ENCODE measurements around the gene RAB40B. TPM values are rescaled to one million over a fixed set of nuclear protein-coding genes. Genes with fewer than 3 reads are reported as not detected.
"Not testable (repeated sequence)": the region's sequence is repeated elsewhere in the genome, so short reads cannot be mapped to it uniquely, and the experiment has no call there.

RAB40B gene
- 10 to 100 TPM; 17.9 to 22.1 (median 19.4) TPM for polyA plus RNA-seq (ENCODE audit: insufficient read length in 4 of 4)

- DNase-seq (ENCODE audit: low read depth in 4 of 4, low spot score in 3 of 4), result peak; percentile 94 to 96 (median 95)
Measured at GRCh38 chr17:82698065-82698973, at the start of gene RAB40B. Gene RAB40B, minus strand, starts transcription at chr17:82698698. Its CDS starts 102 bp downstream, at chr17:82698596.

- no peak for DNase-seq (ENCODE audit: low read depth in 4 of 4, low spot score in 3 of 4)
Measured at GRCh38 chr17:82745524-82745923, 47.0 kb upstream of the RAB40B start.

GRCh38 chr17:82744736-82745135 is 46.2 kb upstream of the RAB40B start:
- DNase-seq (ENCODE audit: low read depth in 4 of 4, low spot score in 3 of 4), result not testable (repeated sequence)

- DNase-seq (ENCODE audit: low read depth in 4 of 4, low spot score in 3 of 4), result no peak
Measured at GRCh38 chr17:82743344-82744219, 45.1 kb upstream of the RAB40B start.

- DNase-seq (ENCODE audit: low read depth in 4 of 4, low spot score in 3 of 4), result no peak
Measured at GRCh38 chr17:82740906-82741759, 42.6 kb upstream of the RAB40B start.

- DNase-seq (ENCODE audit: low read depth in 4 of 4, low spot score in 3 of 4), result no peak
Measured at GRCh38 chr17:82737967-82738877, 39.7 kb upstream of the RAB40B start.

GRCh38 chr17:82736511-82737185 is 38.1 kb upstream of the RAB40B start:
- no peak for DNase-seq (ENCODE audit: low read depth in 4 of 4, low spot score in 3 of 4)

GRCh38 chr17:82734987-82735866 is 36.7 kb upstream of the RAB40B start, which contains the start of gene FN3K:
Gene FN3K, plus strand, starts transcription at chr17:82735615. Its CDS starts 22 bp downstream, at chr17:82735637.
- no peak for DNase-seq (ENCODE audit: low read depth in 4 of 4, low spot score in 3 of 4)

- DNase-seq (ENCODE audit: low read depth in 4 of 4, low spot score in 3 of 4), result no peak
Measured at GRCh38 chr17:82732118-82732743, 33.7 kb upstream of the RAB40B start.

- DNase-seq (ENCODE audit: low read depth in 4 of 4, low spot score in 3 of 4), result no peak
Measured at GRCh38 chr17:82729479-82730260, 31.2 kb upstream of the RAB40B start.

- DNase-seq (ENCODE audit: low read depth in 4 of 4, low spot score in 3 of 4), result no peak
Measured at GRCh38 chr17:82726427-82726826, 27.9 kb upstream of the RAB40B start.

- DNase-seq (ENCODE audit: low read depth in 4 of 4, low spot score in 3 of 4), result no peak
Measured at GRCh38 chr17:82723169-82723807, 24.8 kb upstream of the RAB40B start.

GRCh38 chr17:82722341-82723013 is 24.0 kb upstream of the RAB40B start:
- DNase-seq (ENCODE audit: low read depth in 4 of 4, low spot score in 3 of 4), result no peak

- DNase-seq (ENCODE audit: low read depth in 4 of 4, low spot score in 3 of 4), result no peak
Measured at GRCh38 chr17:82720204-82720603, 21.7 kb upstream of the RAB40B start.

GRCh38 chr17:82718986-82719685 is 20.6 kb upstream of the RAB40B start:
- no peak for DNase-seq (ENCODE audit: low read depth in 4 of 4, low spot score in 3 of 4)
